Cardiac muscle cell (in vitro differentiated cells and primary cell): ENCODE measurements around the gene RAPGEF4. TPM values are rescaled to one million over a fixed set of nuclear protein-coding genes. Genes with fewer than 3 reads are reported as not detected.

Experiments used
- DNase-seq, 2 donors: peaks; one replicate each; pipeline versions ENCODE4 v3.0.0 to v3.0.0-alpha.2; 2010 to 2017; ENCODE audit warnings: low read depth in 1 of 2, low spot score in 1 of 2
- H3K27ac ChIP-seq: fragments of 200-600 bp; sonication (generic); 2 replicates; pipeline ENCODE4 v1.5.1; 2016
- H3K27me3 ChIP-seq: fragments of 200-600 bp; sonication (generic); 2 replicates; pipeline ENCODE4 v1.6.0; 2016; ENCODE audit warnings: control low read depth
- H3K36me3 ChIP-seq: fragments of 200-600 bp; sonication (generic); 2 replicates; pipeline ENCODE4 v1.5.1; 2016; ENCODE audit warnings: control low read depth
- H3K4me1 ChIP-seq: fragments of 200-600 bp; sonication (generic); 2 replicates; pipeline ENCODE4 v1.8.1; 2017; ENCODE audit warnings: low read depth, mild to moderate bottlenecking, mixed run types
- H3K4me3 ChIP-seq: fragments of 200-600 bp; sonication (generic); 2 replicates; pipeline ENCODE4 v1.5.1; 2016; ENCODE audit warnings: mild to moderate bottlenecking
- H3K9me3 ChIP-seq: fragments of 200-600 bp; sonication (generic); 2 replicates; pipeline ENCODE4 v1.5.1; 2017; ENCODE audit warnings: low read depth, mild to moderate bottlenecking, control low read depth
- CTCF ChIP-seq: IDR thresholded peaks from 2 replicates; pipeline ENCODE4 v1.5.1; 2012; ENCODE audit warnings: low read depth, mild to moderate bottlenecking, low read length
- polyA plus RNA-seq: library from polyadenylated mRNA; unstranded; fragments of >200 nt; fragmentation: Nextera tagmentation; extraction: Ambion mirVana; gene quantifications from 2 replicates; pipeline ENCODE4 v1.2.1, GENCODE V29; 2016
- total RNA-seq: library from RNA; depleted of rRNA; stranded (reverse); fragments of >200 nt; gene quantifications from 2 replicates; pipeline ENCODE4 v1.2.3, GENCODE V29; 2016

Gene RAPGEF4
- total and polyA plus RNA-seq, 2 experiments from 2014 or later, result 5.3 to 21.2 TPM

GRCh38 chr2:172945510-172945850, 209.8 kb downstream of the RAPGEF4 start:
- H3K27me3 ChIP-seq, result no peaks in the 10 kb centered on the region
- no peak for TF ChIP-seq CTCF
- H3K9me3 ChIP-seq, result no peaks in the 10 kb centered on the region
- no peaks in the 10 kb centered on the region for H3K4me1 ChIP-seq
- no peaks in the 10 kb centered on the region for H3K36me3 ChIP-seq
- no peak overlapping the region for H3K27ac ChIP-seq
- no peak overlapping the region for H3K4me3 ChIP-seq
- no peak for DNase-seq

- H3K4me3 ChIP-seq, result no peak overlapping the region
- DNase-seq, result no peak
- TF ChIP-seq CTCF, result no peak
- H3K27me3 ChIP-seq, result no peaks in the 10 kb centered on the region
- H3K27ac ChIP-seq, result no peak overlapping the region
- H3K4me1 ChIP-seq, result no peaks in the 10 kb centered on the region
- no peaks in the 10 kb centered on the region for H3K9me3 ChIP-seq
- H3K36me3 ChIP-seq, result no peaks in the 10 kb centered on the region
Measured at GRCh38 chr2:172947461-172948153, 212.0 kb downstream of the RAPGEF4 start.

- H3K4me3 ChIP-seq, result no peak overlapping the region
- DNase-seq, result no peak
Measured at GRCh38 chr2:172949522-172949921, 213.9 kb downstream of the RAPGEF4 start.

GRCh38 chr2:172950565-172950964, 214.9 kb downstream of the RAPGEF4 start:
- DNase-seq, result no peak
- no peak overlapping the region for H3K27ac ChIP-seq
- H3K9me3 ChIP-seq, result no peaks in the 10 kb centered on the region
- H3K27me3 ChIP-seq, result no peaks in the 10 kb centered on the region
- TF ChIP-seq CTCF, result no peak
- H3K4me1 ChIP-seq, result no peaks in the 10 kb centered on the region
- no peaks in the 10 kb centered on the region for H3K36me3 ChIP-seq
- no peak overlapping the region for H3K4me3 ChIP-seq

More at GRCh38 chr2:172949522-172949921, 213.9 kb downstream of the RAPGEF4 start:
- no peak for TF ChIP-seq CTCF
- no peaks in the 10 kb centered on the region for H3K9me3 ChIP-seq
- no peaks in the 10 kb centered on the region for H3K27me3 ChIP-seq
- H3K4me1 ChIP-seq, result no peaks in the 10 kb centered on the region
- no peaks in the 10 kb centered on the region for H3K36me3 ChIP-seq
- no peak overlapping the region for H3K27ac ChIP-seq

GRCh38 chr2:172951554-172951953, 215.9 kb downstream of the RAPGEF4 start:
- H3K9me3 ChIP-seq, result no peaks in the 10 kb centered on the region
- H3K36me3 ChIP-seq, result no peaks in the 10 kb centered on the region
- no peak overlapping the region for H3K4me3 ChIP-seq
- H3K27me3 ChIP-seq, result no peaks in the 10 kb centered on the region
- no peak overlapping the region for H3K27ac ChIP-seq
- H3K4me1 ChIP-seq, result no peaks in the 10 kb centered on the region
- no peak for DNase-seq
- TF ChIP-seq CTCF, result no peak
